Measurements from ENCODE around the gene FAM117A.
"Not testable (repeated sequence)": the region's sequence is repeated elsewhere in the genome, so short reads cannot be mapped to it uniquely, and the experiment has no call there.

GRCh38 chr17:49758464-49759010, 5.4 kb downstream of the FAM117A start:
- TF ChIP-seq CTCF, EZH2, EZH2phosphoT487 (IDR thresholded peaks at IDR 0.05): not testable (repeated sequence)
